GM13976 (cell line): ENCODE results near the gene MTHFD2.

Experiments used
- DNase-seq: peaks from one replicate; pipeline ENCODE4 v3.0.0; 2012; ENCODE audit warnings: low spot score
- CTCF ChIP-seq: IDR thresholded peaks from 2 replicates; pipeline ENCODE4 v1.5.1; 2012; ENCODE audit warnings: borderline replicate concordance, mild to moderate bottlenecking; ENCODE audit not compliant: insufficient read depth; ENCODE audit errors: extremely low read depth, missing control alignments, control extremely low read depth
- in situ Hi-C: fragments of 300-500 bp; cut with MboI; formaldehyde crosslinking; loops from one replicate; pipeline ENCODE4 v1.12.0; 2022; ENCODE audit warnings: low sequenced_read_pairs, mixed read lengths, inconsistent platforms; ENCODE audit not compliant: unreplicated experiment

MTHFD2 gene

GRCh38 chr2:74219846-74220486 lies 21.6 kb downstream of the MTHFD2 start:
- TF ChIP-seq CTCF = no peak
- in situ Hi-C loops = no loop called here
- DNase-seq = no peak

- in situ Hi-C loops = no loop called here
- TF ChIP-seq CTCF = no peak
Measured at GRCh38 chr2:74221091-74221490, 22.7 kb downstream of the MTHFD2 start.

DNA sequence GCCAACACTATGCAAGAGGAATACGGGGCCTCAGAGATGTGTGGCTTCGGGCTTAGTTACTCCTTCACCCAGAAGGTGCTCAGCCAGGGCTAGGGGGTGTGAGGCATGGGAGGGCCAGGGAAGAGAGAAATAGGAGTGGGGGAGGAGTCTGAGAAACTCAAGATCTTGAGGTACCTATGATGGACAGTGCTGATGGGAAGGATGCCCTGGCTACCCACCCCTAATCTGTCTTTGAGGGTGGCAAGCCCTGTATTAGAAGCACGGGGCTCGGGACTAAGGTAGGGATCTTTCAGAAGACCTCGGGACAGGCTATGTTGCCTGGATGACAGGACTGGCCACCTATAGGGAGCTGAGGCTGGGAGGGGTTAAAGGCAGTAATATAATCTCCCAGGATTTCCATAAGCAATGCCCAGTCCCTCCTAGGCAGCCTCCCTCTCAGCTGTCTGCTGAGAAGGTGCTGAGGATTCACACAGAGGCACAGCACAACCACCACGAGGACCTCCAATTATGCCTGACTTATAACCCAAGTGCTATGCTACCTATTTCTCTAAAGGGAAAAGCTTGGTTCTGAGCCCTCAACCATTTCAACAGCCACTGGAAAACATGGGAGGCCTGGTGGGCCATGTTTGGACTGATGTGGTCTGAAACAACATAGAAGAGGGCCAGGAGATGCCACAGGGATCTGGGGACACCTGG lies 23.3 kb downstream of the MTHFD2 start:
- in situ Hi-C loops = no loop called here
- no peak for TF ChIP-seq CTCF
- DNase-seq = no peak

More at GRCh38 chr2:74221091-74221490, 22.7 kb downstream of the MTHFD2 start:
- DNase-seq = no peak

GRCh38 chr2:74222300-74222650 lies 23.9 kb downstream of the MTHFD2 start:
- TF ChIP-seq CTCF = no peak
- no peak for DNase-seq
- in situ Hi-C loops = no loop called here

DNA sequence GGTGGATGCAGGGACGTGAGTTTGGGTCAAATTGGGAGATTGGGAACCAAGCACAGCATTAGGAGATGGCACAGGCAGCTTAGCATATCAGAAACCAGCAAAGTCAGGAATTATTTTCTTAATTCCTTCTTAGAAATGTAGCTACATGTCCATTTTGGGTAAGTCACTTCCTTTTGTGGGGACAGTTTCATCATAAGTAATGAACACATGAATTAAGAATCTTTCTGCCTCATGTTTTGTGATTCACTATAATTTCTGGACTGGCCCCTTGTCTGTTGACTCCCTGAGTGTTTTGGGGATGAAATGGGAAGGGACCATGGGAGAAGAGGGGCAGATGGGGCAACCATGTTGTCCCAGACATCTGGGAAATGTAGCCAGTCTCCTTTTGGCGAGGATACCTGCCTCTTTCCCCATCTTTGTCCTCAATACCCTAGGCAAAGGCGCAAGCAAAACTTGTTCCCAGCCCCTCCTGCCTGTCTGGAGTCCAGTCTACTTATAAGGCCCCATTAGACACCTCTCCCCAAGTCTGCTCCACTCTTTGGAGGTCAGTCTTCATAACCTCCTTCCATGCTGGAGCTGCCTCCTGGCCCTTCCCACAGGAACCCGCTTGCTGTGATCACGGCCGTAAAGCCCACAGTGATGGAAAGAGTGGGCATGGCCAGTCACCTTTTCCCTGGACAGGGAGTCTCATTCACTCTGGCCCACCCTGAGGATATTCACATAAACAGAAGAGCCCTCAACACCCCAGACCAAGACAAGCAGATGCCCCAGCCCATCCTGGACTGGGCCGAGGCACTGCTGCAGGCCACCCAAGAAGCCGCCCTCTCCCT lies 25.7 kb downstream of the MTHFD2 start:
- no peak for TF ChIP-seq CTCF
- in situ Hi-C loops = no loop called here
- DNase-seq = no peak

GRCh38 chr2:74225698-74226459 lies 27.5 kb downstream of the MTHFD2 start:
- in situ Hi-C loops = no loop called here
- DNase-seq = no peak
- no peak for TF ChIP-seq CTCF
